SIG-M5 (cell line): ENCODE measurements around the gene GSG1.
"Not testable (repeated sequence)": the region's sequence is repeated elsewhere in the genome, so short reads cannot be mapped to it uniquely, and the experiment has no call there.

ENCODE experiments used
- DNase-seq: peaks from one replicate; lab custom pipeline; 2025; lab: John Stamatoyannopoulos, UW

GSG1 gene

GRCh38 chr12:13060581-13060980 is 42.9 kb downstream of the GSG1 start:
- DNase-seq, result no peak

- DNase-seq, result not testable (repeated sequence)
These were observed 49.9 kb downstream of the GSG1 start for GRCh38 chr12:13053617-13054016.

- no peak for DNase-seq
These were observed 51.0 kb downstream of the GSG1 start for GRCh38 chr12:13052421-13052820.

GRCh38 chr12:13049816-13050215 is 53.7 kb downstream of the GSG1 start:
- DNase-seq, result no peak

- DNase-seq, result no peak
These were observed 56.5 kb downstream of the GSG1 start for GRCh38 chr12:13046964-13047363.

GRCh38 chr12:13045816-13046215 is 57.7 kb downstream of the GSG1 start:
- DNase-seq, result no peak

- no peak for DNase-seq
These were observed 58.6 kb downstream of the GSG1 start for GRCh38 chr12:13044906-13045299.

- DNase-seq, result no peak
These were observed 59.2 kb downstream of the GSG1 start, which contains the start of gene FAM234B for GRCh38 chr12:13044002-13044905. FAM234B (plus strand) TSS chr12:13044381; CDS start chr12:13044404, 23 bp downstream.

- no peak for DNase-seq
These were observed 60.7 kb downstream of the GSG1 start for GRCh38 chr12:13042666-13043230.

GRCh38 chr12:13041224-13041623 is 62.2 kb downstream of the GSG1 start:
- no peak for DNase-seq

- no peak for DNase-seq
These were observed 64.0 kb downstream of the GSG1 start for GRCh38 chr12:13039328-13039956.

GRCh38 chr12:13038491-13039161 is 64.8 kb downstream of the GSG1 start:
- DNase-seq, result no peak

- no peak for DNase-seq
These were observed 66.6 kb downstream of the GSG1 start for GRCh38 chr12:13036881-13037280.

GRCh38 chr12:13035335-13035734 is 68.1 kb downstream of the GSG1 start:
- DNase-seq, result not testable (repeated sequence)
